Pons (tissue), 1 donor: ENCODE measurements around the gene DSCAM.
"Not testable (repeated sequence)": the region's sequence is repeated elsewhere in the genome, so short reads cannot be mapped to it uniquely, and the experiment has no call there.

Experiments used
- DNase-seq: peaks from one replicate; pipeline ENCODE4 v3.0.0-alpha.2; 2016; ENCODE audit warnings: low spot score

DSCAM gene

DNA sequence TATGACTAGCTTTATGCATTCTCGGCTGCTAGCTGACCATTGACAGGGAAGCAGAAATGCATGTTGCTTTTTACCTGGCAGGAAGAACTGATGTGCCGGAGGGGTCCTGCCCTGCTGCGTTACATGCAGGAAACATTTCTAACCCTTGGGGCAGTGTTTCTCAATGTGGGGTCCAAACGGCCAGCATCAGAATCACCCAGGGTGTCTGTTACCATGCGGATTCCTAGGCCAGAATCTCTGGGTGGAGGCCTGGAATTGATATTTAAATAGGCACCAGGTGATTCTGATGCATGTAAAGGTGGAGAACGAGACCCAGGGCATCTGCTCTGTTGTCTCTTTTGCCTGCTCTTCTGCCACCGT lies 797.0 kb downstream of the DSCAM start:
- no peak for DNase-seq

DNA sequence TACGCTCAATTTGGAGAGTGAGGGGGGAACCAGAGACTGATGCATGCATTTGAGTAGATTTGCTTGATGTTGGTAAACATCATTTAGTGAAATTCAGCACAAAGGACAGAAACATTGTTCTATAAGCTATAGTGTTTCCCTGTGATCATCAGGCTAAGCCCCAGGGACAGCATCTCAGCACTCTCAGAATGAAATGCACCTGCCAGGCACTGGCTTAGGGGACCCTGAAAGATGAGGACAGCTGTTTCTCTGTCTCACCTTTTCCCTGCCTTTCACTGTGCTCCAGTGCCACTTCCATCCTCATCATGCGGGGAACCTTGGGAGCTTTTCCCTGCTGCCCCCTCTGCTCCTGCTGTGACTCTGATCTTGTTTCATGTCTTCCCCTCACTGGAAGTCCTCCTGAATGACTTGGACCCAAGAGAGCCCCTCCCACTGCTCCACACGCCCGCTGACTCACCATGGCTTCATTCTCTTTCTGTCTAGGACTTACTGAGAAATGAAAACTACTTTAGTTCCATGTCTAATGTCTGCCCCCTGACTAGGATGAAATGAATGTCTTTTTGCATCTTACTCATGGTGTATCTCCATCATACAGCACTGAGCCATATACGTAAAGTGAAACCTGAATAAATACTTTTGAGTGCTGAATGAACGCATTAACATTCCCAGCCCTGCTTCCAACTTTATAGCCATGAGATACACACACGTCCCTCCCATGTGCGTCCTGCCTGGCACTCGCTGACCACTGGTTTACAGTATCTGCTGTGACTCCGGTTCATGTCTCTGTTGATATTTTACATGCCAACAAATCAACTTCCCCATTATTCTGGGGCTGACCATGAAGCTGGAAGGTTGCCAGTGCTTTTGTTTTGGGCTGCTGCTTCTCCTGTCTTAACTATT lies 797.7 kb downstream of the DSCAM start:
- DNase-seq: no peak

DNA sequence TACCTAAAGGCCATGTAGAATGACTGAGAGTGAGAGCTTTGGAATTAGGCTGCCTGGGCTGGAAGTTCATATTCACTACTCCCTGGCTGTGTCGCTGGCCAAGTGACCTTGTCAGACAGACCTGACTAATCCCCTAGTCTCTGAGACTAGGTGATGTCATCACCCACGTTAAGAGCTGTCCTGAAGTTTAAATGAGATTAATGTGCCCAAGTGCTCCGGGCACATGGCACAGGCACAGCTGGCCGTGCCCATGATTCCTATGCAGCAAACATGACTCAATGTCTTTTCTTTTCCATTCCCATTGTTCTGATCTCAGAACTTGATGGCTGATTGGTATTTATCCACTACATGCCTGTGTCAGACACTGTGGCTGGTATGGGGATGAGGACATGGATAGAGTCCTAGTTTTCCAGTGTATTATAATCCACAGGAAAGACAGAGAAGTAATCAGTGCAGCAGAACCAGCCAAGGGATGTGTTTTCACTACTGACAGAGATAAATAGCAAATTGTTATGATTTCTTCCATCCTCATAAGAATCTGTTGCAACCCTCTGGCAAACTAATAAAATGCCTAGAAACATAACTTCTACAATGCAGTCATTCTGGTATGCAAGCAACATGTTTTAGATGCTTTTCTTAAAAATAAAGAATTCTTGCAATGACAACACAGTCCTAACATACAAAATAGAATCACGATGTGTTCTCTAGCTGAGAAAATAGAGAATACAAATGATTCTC lies 798.8 kb downstream of the DSCAM start:
- DNase-seq: no peak

DNA sequence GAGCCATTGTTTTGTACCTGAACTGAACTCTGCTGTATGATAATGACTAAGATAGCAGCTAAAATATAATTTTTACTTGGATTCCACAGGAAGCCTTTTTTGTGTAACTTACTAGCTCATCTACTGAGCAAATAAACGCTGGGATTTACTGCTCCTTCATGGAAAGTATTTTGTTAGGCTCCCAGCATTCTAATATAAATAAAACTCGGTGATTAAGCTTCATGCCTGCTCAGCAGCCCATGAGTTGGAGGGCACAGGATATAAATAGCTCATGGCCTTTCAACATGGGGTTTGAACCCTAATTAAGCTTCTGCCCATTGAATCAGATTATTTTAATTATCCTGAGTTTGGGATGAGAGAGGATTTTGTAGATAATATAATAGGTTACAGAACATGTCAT lies 799.7 kb downstream of the DSCAM start:
- no peak for DNase-seq

DNA sequence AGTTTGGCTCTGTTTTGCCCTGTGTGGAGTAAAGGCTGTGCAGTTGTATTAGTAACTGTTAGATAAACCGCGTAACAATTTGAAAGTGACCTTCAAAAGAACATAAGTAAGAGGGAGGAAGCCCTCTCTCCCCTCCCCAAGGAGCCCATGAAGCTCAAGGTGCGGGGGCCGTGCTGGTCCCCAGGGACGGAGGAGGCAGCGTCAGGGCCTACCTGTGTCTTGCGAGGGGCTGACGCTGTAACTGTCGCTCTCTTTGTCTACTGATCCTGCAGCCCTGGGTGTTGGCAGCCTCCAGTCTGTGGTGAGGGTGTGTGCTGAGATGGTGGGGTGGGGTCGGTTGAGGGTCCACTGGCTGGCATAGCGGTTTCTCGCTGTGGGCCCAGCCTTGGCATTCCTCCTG lies 803.1 kb downstream of the DSCAM start:
- DNase-seq: no peak

DNA sequence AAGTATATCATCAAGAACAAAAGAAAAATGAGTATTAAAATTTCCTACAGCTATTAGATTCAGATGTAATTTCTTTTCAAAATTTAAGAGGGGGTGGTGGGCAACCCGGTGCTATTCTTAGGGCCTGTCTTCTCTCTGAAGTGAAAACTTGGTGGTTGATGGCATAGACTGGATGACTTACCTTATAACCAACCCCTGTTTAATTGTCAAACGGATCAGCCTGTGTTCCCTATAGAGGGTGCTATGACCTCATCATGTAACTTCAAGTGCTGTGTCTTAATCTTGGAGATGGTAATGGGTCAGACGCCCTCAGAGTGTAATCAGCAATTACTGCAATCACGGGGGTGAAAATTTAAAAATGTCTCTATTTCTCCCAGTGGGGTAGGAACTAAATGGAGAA lies 803.5 kb downstream of the DSCAM start:
- no peak for DNase-seq

DNA sequence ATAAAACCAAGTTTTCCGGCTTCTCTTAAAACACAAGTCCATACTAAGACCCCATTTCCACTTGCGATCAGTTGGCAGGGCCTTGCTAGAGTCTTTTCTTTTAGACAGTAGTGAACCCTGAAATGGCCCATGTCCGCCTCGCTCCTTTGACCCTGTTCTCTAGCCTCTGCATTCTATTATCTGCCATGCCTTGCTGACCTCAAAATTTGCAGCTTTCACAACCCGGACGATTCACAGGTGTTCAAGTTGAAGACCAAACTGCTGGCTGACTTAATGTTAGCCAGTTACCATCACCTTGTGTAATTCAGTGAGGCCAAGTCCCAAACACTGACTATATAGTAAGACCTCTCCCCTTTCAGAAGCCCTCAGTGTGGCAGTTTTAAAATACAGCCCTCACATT lies 805.5 kb downstream of the DSCAM start:
- no peak for DNase-seq

DNA sequence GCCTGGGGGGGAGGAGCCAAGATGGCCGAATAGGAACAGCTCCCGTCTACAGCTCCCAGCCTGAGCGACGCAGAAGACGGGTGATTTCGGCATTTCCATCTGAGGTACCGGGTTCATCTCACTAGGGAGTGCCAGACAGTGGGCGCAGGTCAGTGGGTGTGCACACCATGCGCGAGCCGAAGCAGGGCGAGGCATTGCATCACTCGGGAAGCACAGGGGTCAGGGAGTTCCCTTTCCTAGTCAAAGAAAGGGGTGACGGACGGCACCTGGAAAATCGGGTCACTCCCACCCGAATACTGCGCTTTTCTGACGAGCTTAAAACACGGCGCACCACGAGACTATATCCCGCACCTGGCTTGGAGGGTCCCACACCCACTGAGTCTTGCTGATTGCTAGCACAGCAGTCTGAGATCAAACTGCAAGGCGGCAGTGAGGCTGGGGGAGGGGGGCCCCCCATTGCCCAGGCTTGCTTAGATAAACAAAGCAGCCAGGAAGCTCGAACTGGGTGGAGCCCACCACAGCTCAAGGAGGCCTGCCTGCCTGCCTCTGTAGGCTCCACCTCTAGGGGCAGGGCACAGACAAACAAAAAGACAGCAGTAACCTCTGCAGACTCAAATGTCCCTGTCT lies 813.7 kb downstream of the DSCAM start:
- DNase-seq: not testable (repeated sequence)

DNA sequence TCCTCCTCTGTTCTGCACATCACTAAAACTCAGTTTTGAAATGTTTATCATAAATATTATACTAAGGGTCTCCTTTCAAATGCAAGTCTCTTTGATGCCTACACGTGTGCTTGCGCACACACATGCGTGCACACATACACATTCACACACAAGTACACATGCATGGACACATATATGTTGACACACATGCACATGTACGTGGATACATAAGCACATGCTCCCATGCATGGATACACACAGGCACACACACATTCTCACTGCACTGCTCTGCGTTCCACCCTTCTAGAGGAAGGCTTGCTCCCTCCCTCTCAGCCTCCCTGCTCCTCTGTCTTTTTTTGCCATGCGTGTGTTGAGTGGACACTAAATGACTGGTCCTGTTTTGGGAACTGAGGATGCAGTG lies 817.1 kb downstream of the DSCAM start:
- no peak for DNase-seq

DNA sequence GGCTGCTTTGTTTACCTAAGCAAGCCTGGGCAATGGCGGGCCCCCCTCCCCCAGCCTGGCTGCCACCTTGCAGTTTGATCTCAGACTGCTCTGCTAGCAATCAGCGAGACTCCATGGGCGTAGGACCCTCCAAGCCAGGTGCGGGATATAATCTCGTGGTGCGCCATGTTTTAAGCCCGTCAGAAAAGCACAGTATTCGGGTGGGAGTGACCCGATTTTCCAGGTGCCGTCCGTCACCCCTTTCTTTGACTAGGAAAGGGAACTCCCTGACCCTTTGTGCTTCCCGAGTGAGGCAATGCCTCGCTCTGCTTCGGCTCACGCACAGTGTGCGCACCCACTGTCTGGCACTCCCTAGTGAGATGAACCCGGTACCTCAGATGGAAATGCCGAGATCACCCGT lies 818.6 kb downstream of the DSCAM start:
- not testable (repeated sequence) for DNase-seq

DNA sequence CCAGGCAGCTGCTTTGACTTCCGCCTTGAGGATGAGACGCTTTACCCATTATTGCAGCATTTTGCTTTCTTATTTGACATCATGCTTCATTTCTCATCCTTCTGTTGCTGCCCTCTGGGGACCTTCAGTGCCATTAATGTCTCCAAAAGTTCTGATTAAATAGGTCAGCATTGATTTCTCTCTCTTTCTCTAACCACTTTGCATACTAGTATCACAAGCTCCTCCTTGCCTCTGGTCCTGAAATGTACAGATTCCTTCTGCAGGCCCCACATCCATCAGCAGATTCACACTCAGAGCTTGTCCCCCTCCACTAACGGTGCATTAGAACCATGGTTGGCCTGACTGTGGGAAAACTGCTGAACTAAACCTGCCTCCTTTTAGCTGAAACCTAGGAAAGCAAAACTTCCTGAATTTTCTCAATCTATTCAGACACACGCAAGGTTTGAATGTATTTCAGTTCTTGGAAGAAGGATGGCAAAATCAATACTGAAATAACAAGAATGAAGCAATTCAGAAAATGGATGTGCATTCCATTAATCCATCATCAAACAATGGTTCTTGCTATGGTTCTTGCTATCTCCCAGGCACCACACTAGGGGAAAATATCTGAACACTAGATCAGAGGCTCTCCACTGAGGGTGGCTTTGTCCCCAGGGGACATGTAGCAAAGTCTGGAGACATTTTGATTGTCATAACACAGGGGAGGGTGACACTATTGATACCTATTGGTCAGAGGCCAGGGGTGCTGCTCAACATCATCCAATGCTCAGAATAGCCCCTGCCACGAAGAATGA lies 825.2 kb downstream of the DSCAM start:
- no peak for DNase-seq

DNA sequence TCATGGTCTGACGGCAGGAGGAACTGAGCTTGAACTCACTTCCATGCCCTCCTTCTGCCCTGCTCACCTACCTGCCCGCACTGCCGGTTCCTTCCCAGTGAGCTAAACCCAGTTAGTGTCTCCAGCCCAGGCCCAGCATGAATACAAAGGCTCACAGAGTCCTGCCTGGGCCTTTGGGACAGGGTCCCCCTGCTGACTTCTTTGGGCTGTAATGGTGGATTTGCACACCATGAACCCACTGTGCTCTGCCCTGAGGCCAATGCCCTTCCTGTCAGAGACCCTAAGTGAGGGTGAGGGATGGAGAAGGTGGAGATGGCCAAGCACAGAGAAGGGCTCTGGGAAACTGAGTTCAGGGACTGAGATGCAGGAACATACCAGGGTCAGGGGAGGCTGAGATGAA lies 826.3 kb downstream of the DSCAM start:
- no peak for DNase-seq

DNA sequence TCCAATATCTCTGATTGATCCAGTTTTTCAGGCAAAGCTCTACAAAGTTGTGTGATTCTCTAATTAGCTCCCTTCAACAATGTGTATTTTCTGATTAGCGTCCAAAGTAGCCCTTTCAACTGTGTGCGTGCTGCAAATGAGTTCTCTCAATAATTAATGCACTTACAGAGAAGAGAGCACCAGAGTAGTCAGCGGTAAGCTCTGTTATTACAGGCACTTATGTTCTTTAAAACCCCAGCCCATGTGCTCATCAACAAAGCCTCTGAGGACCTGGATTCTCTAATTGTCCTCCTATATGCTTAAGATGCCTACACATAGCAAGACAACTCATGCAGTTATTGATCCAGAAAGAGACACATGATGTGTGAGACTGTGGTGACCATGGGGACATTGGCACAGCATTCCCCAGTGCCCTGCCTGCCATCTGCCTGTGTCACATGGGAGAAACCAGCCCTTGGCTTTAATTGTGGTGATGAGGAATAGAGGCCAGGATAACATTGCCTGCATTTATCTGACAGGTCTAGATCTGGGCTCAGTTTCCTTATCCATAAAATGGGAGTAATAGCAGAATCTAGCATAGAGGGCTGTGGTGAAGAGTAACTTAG lies 828.0 kb downstream of the DSCAM start:
- DNase-seq: no peak

DNA sequence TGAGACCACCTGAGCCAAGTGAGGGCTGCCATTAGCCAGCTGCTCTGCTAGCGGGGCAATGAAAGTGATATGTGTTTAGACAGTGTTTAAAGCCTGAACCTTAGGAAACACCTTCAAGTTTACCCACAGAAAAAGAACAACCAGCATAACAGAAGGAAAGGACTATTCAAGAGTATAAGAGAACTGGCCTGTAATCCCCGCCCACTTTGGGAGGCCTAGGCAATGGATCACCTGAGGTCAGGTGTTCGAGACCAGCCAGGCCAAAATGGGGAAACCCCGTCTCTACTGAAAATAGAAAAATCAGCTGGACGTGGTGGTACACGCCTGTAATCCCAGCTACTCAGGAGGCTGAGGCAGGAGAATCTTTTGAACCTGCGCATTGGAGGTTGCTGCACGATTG lies 830.3 kb downstream of the DSCAM start:
- DNase-seq: no peak

DNA sequence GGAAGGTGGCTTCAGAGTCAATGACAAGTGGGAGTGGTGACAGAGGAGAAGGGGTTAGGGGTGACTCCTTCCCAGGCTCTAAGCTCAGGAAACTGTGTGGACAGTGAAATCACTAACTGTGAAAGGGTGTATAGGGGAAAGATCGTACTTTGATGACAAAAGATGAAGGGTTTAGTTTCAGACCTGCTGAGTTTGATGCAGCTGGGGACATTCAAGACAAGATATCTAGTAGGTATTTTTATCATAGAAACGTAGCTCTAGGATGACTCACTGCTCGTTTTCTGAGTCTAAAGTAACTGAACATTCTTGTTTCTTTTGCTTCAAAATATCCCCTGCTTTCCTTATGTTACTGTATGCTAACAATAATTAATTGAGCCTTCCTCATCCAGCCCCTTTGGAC lies 830.7 kb downstream of the DSCAM start:
- no peak for DNase-seq

DNA sequence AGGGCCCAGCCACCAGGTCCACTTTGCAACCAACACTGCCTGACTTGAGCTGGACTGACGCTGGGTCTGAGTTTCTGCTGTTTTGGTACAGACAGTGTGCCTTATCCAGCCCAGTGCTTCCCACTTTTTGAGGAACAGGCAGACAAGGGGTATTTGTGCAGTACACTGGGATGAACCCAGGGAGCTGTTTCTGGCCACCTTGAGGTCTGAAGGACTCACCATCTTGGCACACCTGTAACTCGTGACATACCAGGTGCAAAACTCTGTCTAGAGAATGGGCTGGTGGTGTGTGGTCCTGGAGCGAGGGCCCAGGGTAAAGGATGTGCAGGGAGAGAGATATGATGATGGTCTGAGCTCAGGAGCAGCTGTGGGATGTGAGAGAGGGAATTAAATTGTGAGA lies 831.1 kb downstream of the DSCAM start:
- DNase-seq: no peak

DNA sequence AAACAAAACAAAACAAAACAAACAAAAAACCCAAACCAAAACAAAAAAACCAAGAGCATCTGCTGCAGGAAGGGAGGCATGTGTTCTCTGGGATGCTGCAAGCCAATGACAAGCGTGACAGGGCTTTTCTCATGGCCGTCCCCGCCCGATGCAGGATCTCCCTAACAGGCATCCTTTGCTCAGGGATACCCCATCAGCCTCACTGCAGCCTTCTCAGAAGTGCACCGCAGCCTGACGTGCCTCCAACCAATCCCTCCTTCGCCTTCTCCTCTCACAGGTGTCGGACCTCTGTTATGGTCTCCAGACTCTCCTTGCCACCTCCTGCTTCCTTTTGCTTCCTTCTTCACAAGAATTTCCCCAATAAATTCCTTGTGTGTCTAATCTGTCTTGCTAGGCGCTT lies 832.6 kb downstream of the DSCAM start:
- DNase-seq: no peak

DNA sequence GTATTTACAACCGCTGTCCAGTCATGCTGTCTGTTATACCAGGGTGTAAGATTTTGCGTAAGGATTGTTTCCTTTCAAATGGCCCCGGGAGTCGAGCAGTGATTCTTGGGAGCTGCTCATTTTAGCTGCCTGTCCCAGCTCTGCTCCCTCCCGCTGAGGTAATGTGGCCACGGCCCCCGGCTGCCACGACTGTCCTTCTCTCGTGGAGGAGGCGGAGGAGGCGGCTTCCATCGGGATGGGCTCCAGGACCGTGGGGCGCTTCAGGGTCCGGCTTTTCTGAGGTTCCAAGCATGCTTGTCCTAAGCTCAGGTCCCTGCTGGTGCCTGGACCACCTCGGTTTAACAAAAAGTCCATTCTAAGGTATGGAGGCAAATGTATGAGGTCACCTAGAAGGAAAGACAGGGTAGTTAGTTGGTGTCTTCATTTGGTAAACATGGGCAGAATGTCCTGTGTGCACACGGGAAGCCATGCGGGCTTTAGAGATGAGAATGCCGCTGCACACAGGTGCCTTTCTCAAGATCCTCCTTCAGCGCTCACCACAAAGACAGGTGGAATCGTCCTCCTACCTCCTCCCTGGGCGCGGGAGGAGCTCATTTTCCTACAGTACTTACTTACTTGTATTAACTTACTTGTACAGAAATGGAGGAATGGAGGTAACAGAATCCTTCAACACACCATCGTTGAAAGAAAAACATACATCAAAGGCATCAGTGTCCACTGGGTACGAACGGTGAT lies 833.8 kb downstream of the DSCAM start:
- no peak for DNase-seq

DNA sequence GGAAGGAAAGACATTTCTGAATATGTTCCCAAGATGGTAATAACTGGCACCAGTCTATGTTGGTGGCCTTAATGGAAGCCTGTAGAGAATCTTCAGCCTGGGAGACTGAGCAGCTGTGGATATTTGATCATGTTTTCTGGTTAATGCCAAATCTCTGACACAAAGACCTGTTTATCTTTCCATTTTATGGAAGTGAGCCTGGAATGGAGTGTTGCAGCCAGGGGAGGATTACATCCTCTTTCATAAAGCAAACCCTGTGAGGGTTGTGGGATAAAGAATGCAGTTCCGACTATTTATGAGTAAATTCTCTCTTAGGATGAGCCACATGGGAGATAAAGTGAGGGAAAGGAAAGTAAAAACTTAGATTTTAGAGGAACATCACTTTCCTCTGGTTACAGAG lies 835.6 kb downstream of the DSCAM start:
- DNase-seq: no peak

DNA sequence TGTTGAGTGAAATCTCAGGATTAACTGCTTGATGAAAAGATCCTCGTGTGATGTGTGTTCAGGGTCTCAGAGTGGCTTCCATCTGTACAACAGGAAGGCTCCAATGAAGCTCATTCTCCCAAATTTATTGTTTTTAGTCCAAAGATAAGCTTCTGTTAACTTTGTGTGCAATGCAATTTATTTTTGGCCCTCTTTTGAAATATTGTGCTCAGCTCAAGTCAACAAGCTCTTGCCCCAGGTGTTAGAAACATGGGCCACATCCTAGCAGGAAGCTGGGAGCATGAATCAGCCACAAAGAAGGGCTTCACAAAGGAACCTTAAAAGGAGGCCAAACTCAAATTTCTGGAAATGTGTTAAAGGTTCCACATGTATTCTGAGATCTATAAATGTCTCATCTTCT lies 844.0 kb downstream of the DSCAM start:
- DNase-seq: peak; percentile 8
